WTC11 (cell line): ENCODE data around the gene RGS7. TPM values are rescaled to one million over a fixed set of nuclear protein-coding genes. Genes with fewer than 3 reads are reported as not detected.

ENCODE experiments used
- ATAC-seq: fragments of 200-7000 bp; cut with Tn5 transposase; 2 replicates; pipeline ENCODE4 v1.10.0; 2021; ENCODE audit warnings: mild to moderate bottlenecking, moderate library complexity
- CTCF ChIA-PET: fragments of 300-600 bp; sonication (Branson Sonifier 250); formaldehyde crosslinking; loops from one replicate; lab custom pipeline; 2021; ENCODE audit warnings: antibody characterized with exemption; lab: Charles Lee
- POLR2A ChIA-PET: fragments of 350-600 bp; sonication (Branson Sonifier 250); formaldehyde crosslinking; loops from one replicate; lab custom pipeline; 2021; ENCODE audit warnings: antibody characterized with exemption; lab: Charles Lee
- DNase-seq: peaks from one replicate; pipeline ENCODE4 v3.0.0; 2021; ENCODE audit warnings: low spot score
- H3K27ac Mint-ChIP-seq: 2 replicates; pipeline ENCODE4 v1.8.0; 2021; ENCODE audit warnings: mixed read lengths
- H3K27me3 Mint-ChIP-seq: 2 replicates; pipeline ENCODE4 v1.8.0; 2021; ENCODE audit warnings: low read depth, mild to moderate bottlenecking, moderate library complexity, mixed read lengths
- H3K36me3 Mint-ChIP-seq: 2 replicates; pipeline ENCODE4 v1.8.0; 2021; ENCODE audit warnings: mixed read lengths
- H3K4me1 Mint-ChIP-seq: 2 replicates; pipeline ENCODE4 v1.8.0; 2022; ENCODE audit warnings: mixed read lengths
- H3K4me3 Mint-ChIP-seq: 2 replicates; pipeline ENCODE4 v1.8.0; 2021; ENCODE audit warnings: mild to moderate bottlenecking, moderate library complexity, mixed read lengths
- H3K9me3 Mint-ChIP-seq: 2 replicates; pipeline ENCODE4 v1.8.0; 2021; ENCODE audit warnings: mixed read lengths
- AFF4 ChIP-seq: sonication (generic); formaldehyde crosslinking; IDR thresholded peaks from 2 replicates; pipeline ENCODE4 v1.8.1; 2023; ENCODE audit warnings: mild to moderate bottlenecking, missing genetic modification reagents, borderline replicate concordance
- ATF1 ChIP-seq: sonication (generic); formaldehyde crosslinking; IDR thresholded peaks from 2 replicates; pipeline ENCODE4 v1.8.1; 2023; ENCODE audit warnings: mild to moderate bottlenecking, moderate library complexity, missing genetic modification reagents
- ATF3 ChIP-seq: sonication (generic); formaldehyde crosslinking; conservative IDR thresholded peaks from 2 replicates; pipeline ENCODE4 v1.8.1; 2022; ENCODE audit warnings: mild to moderate bottlenecking, missing genetic modification reagents
- ATF6 ChIP-seq: sonication (generic); formaldehyde crosslinking; IDR thresholded peaks from 2 replicates; pipeline ENCODE4 v1.8.1; 2023; ENCODE audit warnings: mild to moderate bottlenecking, missing genetic modification reagents
- E2F4 ChIP-seq: sonication (generic); formaldehyde crosslinking; IDR thresholded peaks from 2 replicates; pipeline ENCODE4 v1.8.1; 2022; ENCODE audit warnings: low read depth, mild to moderate bottlenecking, moderate library complexity, missing genetic modification reagents, borderline replicate concordance
- EMX1 ChIP-seq: fragments of 250-450 bp; sonication (Bioruptor Pico); IDR thresholded peaks from 2 replicates; pipeline ENCODE4 v1.8.0; 2021; ENCODE audit warnings: mild to moderate bottlenecking
- ESRRA ChIP-seq: sonication (generic); formaldehyde crosslinking; IDR thresholded peaks from 2 replicates; pipeline ENCODE4 v1.8.1; 2022; ENCODE audit warnings: mild to moderate bottlenecking, missing genetic modification reagents, borderline replicate concordance
- HMGA2 ChIP-seq: fragments of 250-450 bp; sonication (Bioruptor Pico); IDR thresholded peaks from 2 replicates; pipeline ENCODE4 v1.4.0; 2021; ENCODE audit warnings: mild to moderate bottlenecking, moderate library complexity
- IRF1 ChIP-seq: sonication (generic); formaldehyde crosslinking; IDR thresholded peaks from 2 replicates; pipeline ENCODE4 v1.8.0; 2023; ENCODE audit warnings: missing genetic modification reagents
- NFYB ChIP-seq: sonication (generic); formaldehyde crosslinking; conservative IDR thresholded peaks from 2 replicates; pipeline ENCODE4 v1.8.0; 2022; ENCODE audit warnings: low read depth, missing genetic modification reagents
- NR3C1 ChIP-seq: sonication (generic); formaldehyde crosslinking; conservative IDR thresholded peaks from 2 replicates; pipeline ENCODE4 v1.8.1; 2023; ENCODE audit warnings: low read depth, mild to moderate bottlenecking, missing genetic modification reagents
- PREB ChIP-seq: sonication (generic); formaldehyde crosslinking; IDR thresholded peaks from 2 replicates; pipeline ENCODE4 v1.8.1; 2022; ENCODE audit warnings: mild to moderate bottlenecking, missing genetic modification reagents, moderate library complexity, borderline replicate concordance
- SOX15 ChIP-seq: fragments of 250-450 bp; sonication (Bioruptor Pico); IDR thresholded peaks from 2 replicates; pipeline ENCODE4 v1.9.0; 2021; ENCODE audit warnings: mild to moderate bottlenecking
- USF1 ChIP-seq: sonication (generic); formaldehyde crosslinking; IDR thresholded peaks from 2 replicates; pipeline ENCODE4 v1.8.0; 2022; ENCODE audit warnings: mild to moderate bottlenecking, missing genetic modification reagents
- USF2 ChIP-seq: sonication (generic); formaldehyde crosslinking; IDR thresholded peaks from 2 replicates; pipeline ENCODE4 v1.8.1; 2023; ENCODE audit warnings: mild to moderate bottlenecking, missing genetic modification reagents, moderate library complexity
- ZMAT4 ChIP-seq: fragments of 250-450 bp; sonication (Bioruptor Pico); IDR thresholded peaks from 2 replicates; pipeline ENCODE4 v1.9.0; 2021; ENCODE audit warnings: mild to moderate bottlenecking
- ZNF138 ChIP-seq: sonication (generic); formaldehyde crosslinking; conservative IDR thresholded peaks from 2 replicates; pipeline ENCODE4 v1.8.1; 2022; ENCODE audit warnings: mild to moderate bottlenecking, moderate library complexity, missing genetic modification reagents
- ZNF263 ChIP-seq: sonication (generic); formaldehyde crosslinking; IDR thresholded peaks from 2 replicates; pipeline ENCODE4 v1.8.1; 2022; ENCODE audit warnings: low read depth, mild to moderate bottlenecking, moderate library complexity, missing genetic modification reagents
- total RNA-seq: library from RNA; stranded (reverse); gene quantifications from 3 replicates; pipeline ENCODE4 v1.2.3, GENCODE V29; 2021

The RGS7 gene
- total RNA-seq, 1 experiment from 2014 or later = 1.2 TPM

GRCh38 chr1:240906477-240906876 is 450.5 kb downstream of the RGS7 start:
- Mint-ChIP-seq H3K4me3 (no peak overlapping the region), H3K27ac (no peak overlapping the region), H3K9me3 (peaks cover 12% of the 10 kb centered on the region), H3K4me1 (peaks cover 8% of the 10 kb centered on the region), H3K27me3 (no peaks in the 10 kb centered on the region), H3K36me3 (peaks cover 6% of the 10 kb centered on the region)
- TF ChIP-seq AFF4 (CRISPR knock-in tag) = no peak
- TF ChIP-seq ATF1 (CRISPR knock-in tag) = no peak
- no peak for TF ChIP-seq ESRRA (CRISPR knock-in tag)
- no peak for TF ChIP-seq USF2 (CRISPR knock-in tag)
- no peak for TF ChIP-seq ZNF263
- no peak for TF ChIP-seq ZNF138 (CRISPR knock-in tag)
- no peak for TF ChIP-seq HMGA2 (CRISPR knock-in tag)
- no peak for TF ChIP-seq E2F4 (CRISPR knock-in tag)
- TF ChIP-seq NFYB (CRISPR knock-in tag) = no peak
- TF ChIP-seq ATF3 (CRISPR knock-in tag) = no peak
- no peak for TF ChIP-seq ZMAT4 (CRISPR knock-in tag)
- TF ChIP-seq PREB (CRISPR knock-in tag) = no peak
- TF ChIP-seq EMX1 (CRISPR knock-in tag) = no peak
- TF ChIP-seq ATF6 (CRISPR knock-in tag) = no peak
- TF ChIP-seq NR3C1 (CRISPR knock-in tag) = no peak
- TF ChIP-seq USF1 (CRISPR knock-in tag) = no peak
- no peak for TF ChIP-seq SOX15 (CRISPR knock-in tag)
- TF ChIP-seq IRF1 (CRISPR knock-in tag) = no peak
- ChIA-PET POLR2A (interaction anchor here (0.5 kb wide), 1 partner anchor 43 kb away, joined by 3 read pairs; no protein-coding TSS in a partner anchor), CTCF (no interaction called here)
- ATAC-seq (no peak), DNase-seq (no peak)
